22Rv1 (cell line): ENCODE measurements around the gene KCNH4.

ENCODE experiments used
- ZFX ChIP-seq: fragments of 450-650 bp; IDR thresholded peaks from 2 replicates; pipeline ENCODE4 v1.6.1; 2017; ENCODE audit warnings: antibody characterized with exemption, borderline replicate concordance
- TF ChIP-seq, protein P1 (sequence below): fragments of 450-650 bp; IDR thresholded peaks from 2 replicates; pipeline ENCODE4 v1.5.1; 2017; ENCODE audit warnings: mild to moderate bottlenecking

DNA sequence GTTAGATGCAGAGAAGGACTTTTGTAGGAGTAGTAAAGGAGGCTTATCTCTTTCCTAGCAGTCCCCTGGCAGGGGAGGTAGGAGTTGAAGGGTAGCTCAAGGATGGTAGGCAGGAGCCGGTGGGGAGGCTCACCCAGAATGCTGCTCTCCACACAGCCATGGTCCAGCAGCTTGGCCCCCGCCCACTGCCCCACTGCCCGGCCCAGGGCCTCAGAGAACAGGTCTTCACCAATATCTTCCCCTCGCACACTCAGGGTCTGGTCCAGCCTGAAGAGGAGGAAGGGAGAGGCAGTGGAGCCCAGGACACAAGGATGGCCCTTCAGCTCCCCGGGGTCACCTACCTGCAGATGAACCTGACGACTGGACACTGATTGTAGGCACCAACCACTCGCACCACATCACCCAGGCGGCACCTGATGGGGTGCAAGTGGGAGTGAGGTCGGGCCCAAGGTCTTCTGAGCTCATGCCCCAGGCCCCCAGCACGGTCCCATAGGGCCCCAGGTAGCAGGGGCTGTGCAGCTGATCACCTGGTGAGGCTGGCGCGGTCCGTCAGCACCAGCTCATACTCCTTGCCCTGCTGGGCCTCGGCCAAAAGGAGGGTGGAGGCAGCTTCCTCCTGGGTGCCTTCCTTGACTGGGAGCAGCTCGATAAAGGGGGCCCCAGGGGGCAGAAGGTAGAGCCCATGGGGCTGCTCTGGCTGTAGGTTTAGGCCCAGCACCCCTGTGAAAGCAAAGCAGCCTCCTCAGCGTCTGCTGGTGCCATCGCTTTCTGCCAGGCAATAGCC, 9.7 kb upstream of the KCNH4 start:
- TF ChIP-seq, protein P1, sequence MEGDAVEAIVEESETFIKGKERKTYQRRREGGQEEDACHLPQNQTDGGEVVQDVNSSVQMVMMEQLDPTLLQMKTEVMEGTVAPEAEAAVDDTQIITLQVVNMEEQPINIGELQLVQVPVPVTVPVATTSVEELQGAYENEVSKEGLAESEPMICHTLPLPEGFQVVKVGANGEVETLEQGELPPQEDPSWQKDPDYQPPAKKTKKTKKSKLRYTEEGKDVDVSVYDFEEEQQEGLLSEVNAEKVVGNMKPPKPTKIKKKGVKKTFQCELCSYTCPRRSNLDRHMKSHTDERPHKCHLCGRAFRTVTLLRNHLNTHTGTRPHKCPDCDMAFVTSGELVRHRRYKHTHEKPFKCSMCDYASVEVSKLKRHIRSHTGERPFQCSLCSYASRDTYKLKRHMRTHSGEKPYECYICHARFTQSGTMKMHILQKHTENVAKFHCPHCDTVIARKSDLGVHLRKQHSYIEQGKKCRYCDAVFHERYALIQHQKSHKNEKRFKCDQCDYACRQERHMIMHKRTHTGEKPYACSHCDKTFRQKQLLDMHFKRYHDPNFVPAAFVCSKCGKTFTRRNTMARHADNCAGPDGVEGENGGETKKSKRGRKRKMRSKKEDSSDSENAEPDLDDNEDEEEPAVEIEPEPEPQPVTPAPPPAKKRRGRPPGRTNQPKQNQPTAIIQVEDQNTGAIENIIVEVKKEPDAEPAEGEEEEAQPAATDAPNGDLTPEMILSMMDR: no peak
- no peak for TF ChIP-seq ZFX
